HepG2 (cell line): ENCODE data around the gene NFATC3. TPM values are rescaled to one million over a fixed set of nuclear protein-coding genes. Genes with fewer than 3 reads are reported as not detected.

ENCODE experiments used
- ASH2L ChIP-seq: fragments of 300-600, 200-600 bp; sonication (generic); IDR thresholded peaks from 2 replicates; pipeline ENCODE4 v1.7.0; 2017; ENCODE audit warnings: low read depth, mild to moderate bottlenecking, moderate library complexity, mixed read lengths, low read length; ENCODE audit not compliant: insufficient read length
- DR1 ChIP-seq: sonication (generic); formaldehyde crosslinking; IDR thresholded peaks from 2 replicates; pipeline ENCODE4 v1.8.0; 2021; ENCODE audit warnings: mild to moderate bottlenecking, missing genetic modification reagents, inconsistent platforms
- HOXA9 ChIP-seq: sonication (generic); formaldehyde crosslinking; IDR thresholded peaks from 2 replicates; pipeline ENCODE4 v1.8.1; 2022; ENCODE audit warnings: missing genetic modification reagents, mild to moderate bottlenecking, moderate library complexity, borderline replicate concordance
- MAZ ChIP-seq, 2 experiments: sonication (generic) in 1 of 2; formaldehyde crosslinking in 1 of 2; IDR thresholded peaks; 2 replicates each; pipeline versions ENCODE4 v1.5.0 to v1.6.1; 2012 to 2020; ENCODE audit warnings: low read depth in 2 of 2, mild to moderate bottlenecking in 2 of 2, borderline replicate concordance in 1 of 2, improper control_type of control experiment in 1 of 2, low read length in 1 of 2, missing genetic modification reagents in 1 of 2, moderate library complexity in 1 of 2
- MXI1 ChIP-seq: IDR thresholded peaks from 3 replicates; pipeline ENCODE4 v1.6.1; 2012; ENCODE audit warnings: low read depth, low read length, inconsistent platforms, borderline replicate concordance
- PAWR ChIP-seq: sonication (generic); formaldehyde crosslinking; IDR thresholded peaks from 2 replicates; pipeline ENCODE4 v1.4.0; 2020; ENCODE audit warnings: missing genetic modification reagents, mild to moderate bottlenecking, borderline replicate concordance
- PRDM4 ChIP-seq: sonication (generic); formaldehyde crosslinking; IDR thresholded peaks from 2 replicates; pipeline ENCODE4 v1.9.0; 2021; ENCODE audit warnings: missing genetic modification reagents, borderline replicate concordance
- SP5 ChIP-seq: IDR thresholded peaks from 2 replicates; pipeline ENCODE4 v1.6.1; 2016; ENCODE audit warnings: low read depth, borderline replicate concordance
- TERF1 ChIP-seq: sonication (generic); formaldehyde crosslinking; IDR thresholded peaks from 2 replicates; pipeline ENCODE4 v1.8.0; 2022; ENCODE audit warnings: mild to moderate bottlenecking, missing genetic modification reagents, moderate library complexity
- TOE1 ChIP-seq: sonication (generic); formaldehyde crosslinking; IDR thresholded peaks from 2 replicates; pipeline ENCODE4 v1.4.0; 2020; ENCODE audit warnings: mild to moderate bottlenecking, missing genetic modification reagents
- YEATS2 ChIP-seq: sonication (generic); formaldehyde crosslinking; IDR thresholded peaks from 2 replicates; pipeline ENCODE4 v1.4.0; 2020; ENCODE audit warnings: missing genetic modification reagents, borderline replicate concordance
- ZIK1 ChIP-seq: sonication (generic); formaldehyde crosslinking; IDR thresholded peaks from 2 replicates; pipeline ENCODE4 v1.5.0; 2020; ENCODE audit warnings: mild to moderate bottlenecking, low read depth, missing genetic modification reagents, borderline replicate concordance
- ZNF101 ChIP-seq: sonication (generic); formaldehyde crosslinking; IDR thresholded peaks from 2 replicates; pipeline ENCODE4 v1.4.0; 2020; ENCODE audit warnings: mild to moderate bottlenecking, low read depth, missing genetic modification reagents, borderline replicate concordance
- ZNF589 ChIP-seq: sonication (generic); formaldehyde crosslinking; conservative IDR thresholded peaks from 2 replicates; pipeline ENCODE4 v1.8.0; 2022; ENCODE audit warnings: mild to moderate bottlenecking, moderate library complexity, missing genetic modification reagents
- polyA plus RNA-seq, 8 experiments: library from polyadenylated mRNA; depleted of rRNA in 3 of 8; stranded (reverse) in 7 of 8; unstranded in 1 of 8; fragments of >200 nt; fragmentation: Illumina TruSeq in 4 of 8; extraction: Trizol in 4 of 8; gene quantifications; 2 replicates each; pipeline versions ENCODE4 v1.2.1 to v1.2.3, GENCODE V29; 2011 to 2016; ENCODE audit warnings: low read depth in 4 of 8, missing spikeins in 1 of 8, mixed read lengths in 1 of 8; ENCODE audit not compliant: insufficient read depth in 1 of 8
- total RNA-seq, 5 experiments: library from RNA; depleted of rRNA; stranded (reverse); fragments of >200 nt; fragmentation: Illumina TruSeq; extraction: Trizol; gene quantifications; 2 replicates each; pipeline ENCODE4 v1.2.3, GENCODE V29; 2016; ENCODE audit warnings: low read depth in 1 of 5
- TF ChIP-seq, protein P1 (sequence below): sonication (generic); formaldehyde crosslinking; IDR thresholded peaks from 2 replicates; pipeline ENCODE4 v1.4.0; 2020; ENCODE audit warnings: mild to moderate bottlenecking, missing genetic modification reagents

NFATC3 gene
- total and polyA plus RNA-seq, 2 of the 13 experiments (the other 11 are each of a cell fraction or from before 2014, with no cell fraction given), result 52.6 to 62.7 TPM

DNA sequence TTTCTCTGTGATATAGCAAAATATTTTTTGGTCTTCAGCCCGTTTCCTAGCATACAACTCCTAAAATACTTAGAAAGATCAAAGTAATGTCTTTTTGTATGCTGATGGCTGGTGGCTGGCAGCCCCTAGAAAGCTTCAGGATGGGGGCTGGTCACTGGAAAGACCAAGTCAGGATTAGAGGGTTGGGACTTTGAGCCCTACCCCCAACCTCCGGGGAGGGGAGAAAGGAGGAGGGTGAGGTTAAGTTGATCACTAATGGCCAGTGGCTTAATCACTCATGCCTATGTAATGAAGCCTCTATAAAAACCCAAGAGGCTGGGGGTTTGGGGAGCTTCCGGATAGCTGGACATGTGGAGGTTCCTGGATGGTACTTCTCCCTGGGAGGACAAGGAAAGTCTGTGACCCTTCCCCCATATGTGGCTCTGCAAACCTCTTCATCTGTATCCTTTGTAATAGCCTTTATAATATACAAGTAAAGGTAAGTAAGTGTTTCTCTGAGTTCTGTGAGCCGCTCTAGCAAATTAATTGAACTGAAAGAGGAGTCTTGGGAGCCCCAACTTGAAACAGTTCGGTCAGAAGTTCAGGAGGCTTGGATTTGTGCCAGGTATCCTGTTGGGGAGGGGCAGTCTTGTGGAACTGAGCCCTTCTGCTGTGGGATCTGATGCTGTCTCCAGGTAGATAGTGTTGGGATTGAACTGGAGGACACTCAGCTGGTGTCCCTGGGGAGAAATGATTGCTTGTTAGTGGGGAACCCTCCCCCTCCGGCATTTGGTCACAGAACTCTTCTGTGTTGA is 182.6 kb downstream of the NFATC3 start (continued):
- TF ChIP-seq TERF1 (CRISPR knock-in tag) (no peak), SP5 (CRISPR knock-in tag) (peak; percentile 19; the same call in 1 of the 2 replicates), DR1 (CRISPR knock-in tag) (no peak), ZNF589 (CRISPR knock-in tag) (no peak), ZNF101 (CRISPR knock-in tag) (no peak), PRDM4 (CRISPR knock-in tag) (no peak), HOXA9 (no peak), YEATS2 (CRISPR knock-in tag) (no peak), MAZ (IDR thresholded peaks at IDR 0.05; ENCODE audit: borderline replicate concordance, low read depth, low read length) (peak; percentile 35; the same call in 1 of the 2 replicates), MAZ (CRISPR knock-in tag; IDR thresholded peaks at IDR 0.05; ENCODE audit: low read depth) (no peak), ZIK1 (CRISPR knock-in tag) (no peak), MXI1 (no peak), ASH2L (peak; percentile 59), PAWR (CRISPR knock-in tag) (no peak), TOE1 (CRISPR knock-in tag) (no peak)
- TF ChIP-seq, protein P1, sequence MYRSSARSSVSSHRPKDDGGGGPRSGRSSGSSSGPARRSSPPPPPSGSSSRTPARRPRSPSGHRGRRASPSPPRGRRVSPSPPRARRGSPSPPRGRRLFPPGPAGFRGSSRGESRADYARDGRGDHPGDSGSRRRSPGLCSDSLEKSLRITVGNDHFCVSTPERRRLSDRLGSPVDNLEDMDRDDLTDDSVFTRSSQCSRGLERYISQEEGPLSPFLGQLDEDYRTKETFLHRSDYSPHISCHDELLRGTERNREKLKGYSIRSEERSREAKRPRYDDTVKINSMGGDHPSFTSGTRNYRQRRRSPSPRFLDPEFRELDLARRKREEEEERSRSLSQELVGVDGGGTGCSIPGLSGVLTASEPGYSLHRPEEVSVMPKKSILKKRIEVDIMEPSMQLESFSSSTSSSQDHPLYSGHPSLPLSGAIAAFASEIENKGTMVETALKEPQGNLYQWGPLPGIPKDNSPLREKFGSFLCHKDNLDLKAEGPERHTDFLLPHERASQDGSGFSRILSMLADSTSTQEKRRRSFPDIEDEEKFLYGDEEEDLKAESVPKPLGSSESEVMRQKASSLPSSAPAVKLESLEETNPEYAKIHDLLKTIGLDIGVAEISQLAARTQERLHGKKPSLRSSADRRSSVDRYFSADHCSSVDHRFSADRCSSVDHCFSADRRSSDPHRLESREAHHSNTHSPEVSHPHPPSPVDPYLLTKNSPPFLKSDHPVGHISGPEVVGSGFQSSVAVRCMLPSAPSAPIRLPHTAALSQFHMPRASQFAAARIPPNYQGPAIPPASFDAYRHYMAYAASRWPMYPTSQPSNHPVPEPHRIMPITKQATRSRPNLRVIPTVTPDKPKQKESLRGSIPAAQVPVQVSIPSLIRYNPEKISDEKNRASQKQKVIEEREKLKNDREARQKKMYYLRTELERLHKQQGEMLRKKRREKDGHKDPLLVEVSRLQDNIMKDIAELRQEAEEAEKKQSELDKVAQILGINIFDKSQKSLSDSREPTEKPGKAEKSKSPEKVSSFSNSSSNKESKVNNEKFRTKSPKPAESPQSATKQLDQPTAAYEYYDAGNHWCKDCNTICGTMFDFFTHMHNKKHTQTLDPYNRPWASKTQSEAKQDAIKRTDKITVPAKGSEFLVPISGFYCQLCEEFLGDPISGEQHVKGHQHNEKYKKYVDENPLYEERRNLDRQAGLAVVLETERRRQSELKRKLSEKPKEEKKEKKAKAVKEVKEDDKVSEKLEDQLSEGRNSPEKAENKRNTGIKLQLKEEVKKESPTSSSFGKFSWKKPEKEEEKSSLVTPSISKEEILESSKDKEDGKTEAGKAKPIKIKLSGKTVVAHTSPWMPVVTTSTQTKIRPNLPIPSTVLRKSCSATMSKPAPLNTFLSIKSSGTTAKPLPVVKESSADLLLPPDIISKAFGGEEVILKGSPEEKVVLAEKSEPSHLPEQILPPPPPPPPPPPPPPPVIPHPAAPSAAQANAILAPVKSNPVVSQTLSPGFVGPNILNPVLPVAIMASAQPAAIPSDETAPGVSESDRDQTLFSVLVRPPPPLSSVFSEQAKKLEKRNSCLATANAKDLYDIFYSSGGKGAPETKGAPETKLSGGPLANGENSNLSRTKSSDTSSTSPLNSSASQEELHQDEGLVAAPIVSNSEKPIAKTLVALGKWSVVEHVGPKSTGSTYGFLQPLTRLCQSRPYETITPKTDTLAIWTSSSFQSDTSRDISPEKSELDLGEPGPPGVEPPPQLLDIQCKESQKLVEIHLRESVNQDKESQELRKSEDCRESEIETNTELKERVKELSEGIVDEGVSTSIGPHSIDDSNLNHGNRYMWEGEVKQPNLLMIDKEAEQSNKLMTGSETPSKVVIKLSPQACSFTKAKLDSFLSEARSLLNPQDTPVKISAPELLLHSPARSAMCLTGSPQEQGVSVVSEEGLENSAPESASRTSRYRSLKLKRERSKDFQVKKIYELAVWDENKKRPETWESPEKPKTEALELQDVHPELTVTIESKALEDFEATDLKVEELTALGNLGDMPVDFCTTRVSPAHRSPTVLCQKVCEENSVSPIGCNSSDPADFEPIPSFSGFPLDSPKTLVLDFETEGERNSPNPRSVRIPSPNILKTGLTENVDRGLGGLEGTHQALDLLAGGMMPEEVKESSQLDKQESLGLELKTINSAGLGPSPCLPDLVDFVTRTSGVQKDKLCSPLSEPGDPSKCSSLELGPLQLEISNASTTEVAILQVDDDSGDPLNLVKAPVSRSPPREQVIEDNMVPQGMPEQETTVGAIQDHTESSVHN (CRISPR knock-in tag), result no peak
